ENCODE results near the gene ZNF70.

The ZNF70 gene

DNA sequence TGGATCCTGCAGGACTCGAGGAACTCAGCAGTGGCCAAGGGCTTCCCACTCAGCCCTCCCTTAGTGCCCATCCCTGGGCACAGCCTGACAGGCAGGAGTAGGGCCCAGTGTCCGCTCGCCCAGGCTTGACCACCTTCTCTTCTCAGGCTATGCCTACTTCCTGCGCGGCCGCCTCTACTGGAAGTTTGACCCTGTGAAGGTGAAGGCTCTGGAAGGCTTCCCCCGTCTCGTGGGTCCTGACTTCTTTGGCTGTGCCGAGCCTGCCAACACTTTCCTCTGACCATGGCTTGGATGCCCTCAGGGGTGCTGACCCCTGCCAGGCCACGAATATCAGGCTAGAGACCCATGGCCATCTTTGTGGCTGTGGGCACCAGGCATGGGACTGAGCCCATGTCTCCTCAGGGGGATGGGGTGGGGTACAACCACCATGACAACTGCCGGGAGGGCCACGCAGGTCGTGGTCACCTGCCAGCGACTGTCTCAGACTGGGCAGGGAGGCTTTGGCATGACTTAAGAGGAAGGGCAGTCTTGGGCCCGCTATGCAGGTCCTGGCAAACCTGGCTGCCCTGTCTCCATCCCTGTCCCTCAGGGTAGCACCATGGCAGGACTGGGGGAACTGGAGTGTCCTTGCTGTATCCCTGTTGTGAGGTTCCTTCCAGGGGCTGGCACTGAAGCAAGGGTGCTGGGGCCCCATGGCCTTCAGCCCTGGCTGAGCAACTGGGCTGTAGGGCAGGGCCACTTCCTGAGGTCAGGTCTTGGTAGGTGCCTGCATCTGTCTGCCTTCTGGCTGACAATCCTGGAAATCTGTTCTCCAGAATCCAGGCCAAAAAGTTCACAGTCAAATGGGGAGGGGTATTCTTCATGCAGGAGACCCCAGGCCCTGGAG is 32.6 kb upstream of the ZNF70 start:
- no peak overlapping the region for H3K27ac ChIP-seq
- H3K4me3 ChIP-seq = no peak overlapping the region
- TF ChIP-seq, protein P1, sequence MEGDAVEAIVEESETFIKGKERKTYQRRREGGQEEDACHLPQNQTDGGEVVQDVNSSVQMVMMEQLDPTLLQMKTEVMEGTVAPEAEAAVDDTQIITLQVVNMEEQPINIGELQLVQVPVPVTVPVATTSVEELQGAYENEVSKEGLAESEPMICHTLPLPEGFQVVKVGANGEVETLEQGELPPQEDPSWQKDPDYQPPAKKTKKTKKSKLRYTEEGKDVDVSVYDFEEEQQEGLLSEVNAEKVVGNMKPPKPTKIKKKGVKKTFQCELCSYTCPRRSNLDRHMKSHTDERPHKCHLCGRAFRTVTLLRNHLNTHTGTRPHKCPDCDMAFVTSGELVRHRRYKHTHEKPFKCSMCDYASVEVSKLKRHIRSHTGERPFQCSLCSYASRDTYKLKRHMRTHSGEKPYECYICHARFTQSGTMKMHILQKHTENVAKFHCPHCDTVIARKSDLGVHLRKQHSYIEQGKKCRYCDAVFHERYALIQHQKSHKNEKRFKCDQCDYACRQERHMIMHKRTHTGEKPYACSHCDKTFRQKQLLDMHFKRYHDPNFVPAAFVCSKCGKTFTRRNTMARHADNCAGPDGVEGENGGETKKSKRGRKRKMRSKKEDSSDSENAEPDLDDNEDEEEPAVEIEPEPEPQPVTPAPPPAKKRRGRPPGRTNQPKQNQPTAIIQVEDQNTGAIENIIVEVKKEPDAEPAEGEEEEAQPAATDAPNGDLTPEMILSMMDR (IDR thresholded peaks at IDR 0.05) = no peak
- no peak for DNase-seq (ENCODE audit: low spot score)

DNA sequence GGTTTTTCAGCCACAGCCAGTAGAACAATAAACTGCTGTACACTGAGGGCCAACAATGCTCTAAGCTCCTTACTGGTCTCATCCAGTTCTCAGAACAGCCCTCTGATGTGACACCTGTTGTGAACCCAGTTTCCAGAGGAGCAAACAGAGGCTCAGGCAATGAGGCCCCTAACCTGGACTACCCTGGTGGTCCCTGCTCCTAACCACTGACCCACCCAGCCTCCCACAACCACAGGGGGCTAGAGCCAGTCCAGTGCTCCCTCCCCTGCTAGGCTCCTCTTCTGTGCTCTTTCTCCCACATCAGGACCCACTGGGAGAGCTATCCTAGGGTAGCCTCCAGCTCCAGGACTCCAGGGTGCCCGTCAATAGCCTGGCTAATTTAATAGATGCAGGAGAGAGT is 31.8 kb upstream of the ZNF70 start:
- H3K27ac ChIP-seq = no peak overlapping the region
- no peak overlapping the region for H3K4me3 ChIP-seq
- TF ChIP-seq, protein P1 (IDR thresholded peaks at IDR 0.05) = no peak
- DNase-seq (ENCODE audit: low spot score) = no peak

DNA sequence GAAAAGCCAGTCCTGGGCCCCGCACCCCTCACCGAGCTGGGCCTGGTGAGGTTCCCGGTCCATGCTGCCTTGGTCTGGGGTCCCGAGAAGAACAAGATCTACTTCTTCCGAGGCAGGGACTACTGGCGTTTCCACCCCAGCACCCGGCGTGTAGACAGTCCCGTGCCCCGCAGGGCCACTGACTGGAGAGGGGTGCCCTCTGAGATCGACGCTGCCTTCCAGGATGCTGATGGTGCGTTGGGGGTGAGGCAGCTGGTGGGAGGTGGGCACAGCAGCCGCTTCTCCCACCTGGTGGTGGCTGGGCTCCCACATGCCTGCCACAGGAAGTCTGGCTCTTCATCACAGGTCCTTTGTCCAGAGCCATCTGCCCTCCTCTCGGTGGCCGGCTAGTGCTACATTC is 31.3 kb upstream of the ZNF70 start:
- Histone ChIP-seq H3K27ac (no peak overlapping the region), H3K4me3 (no peak overlapping the region)
- TF ChIP-seq, protein P1 (IDR thresholded peaks at IDR 0.05) = no peak
- no peak for DNase-seq (ENCODE audit: low spot score)

DNA sequence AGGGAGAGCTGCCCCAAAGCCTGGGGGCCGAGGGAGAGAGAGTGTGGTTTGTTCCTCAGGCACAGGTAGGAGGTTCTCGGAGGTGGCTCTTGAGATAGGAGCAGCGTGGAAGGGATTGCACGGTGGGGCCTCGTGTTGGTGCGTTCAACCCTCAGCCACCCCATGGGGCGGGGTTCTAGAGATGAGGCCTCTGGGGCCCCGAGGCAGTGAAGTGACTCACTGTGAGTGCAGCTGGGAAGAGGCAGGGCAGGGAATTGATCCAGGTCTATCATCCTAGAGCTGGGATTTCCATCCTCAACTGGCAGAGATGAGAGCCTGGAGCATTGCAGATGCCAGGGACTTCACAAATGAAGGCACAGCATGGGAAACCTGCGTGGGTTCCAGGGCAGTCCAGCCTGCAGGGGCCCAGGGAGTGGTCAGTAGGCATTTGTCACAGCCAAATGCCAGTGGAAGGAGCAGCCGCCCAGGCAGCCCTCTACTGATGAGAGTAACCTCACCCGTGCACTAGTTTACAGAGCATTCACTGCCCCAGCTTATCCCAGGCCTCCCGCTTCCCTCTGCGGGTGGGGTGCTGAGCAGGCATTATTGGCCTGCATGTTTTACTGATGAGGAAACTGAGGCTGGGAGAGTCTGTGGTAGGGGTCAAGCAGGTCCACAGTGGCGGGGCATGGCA is 30.7 kb upstream of the ZNF70 start:
- Histone ChIP-seq H3K27ac (no peak overlapping the region), H3K4me3 (no peak overlapping the region)
- TF ChIP-seq, protein P1 (IDR thresholded peaks at IDR 0.05) = no peak
- DNase-seq (ENCODE audit: low spot score) = no peak

DNA sequence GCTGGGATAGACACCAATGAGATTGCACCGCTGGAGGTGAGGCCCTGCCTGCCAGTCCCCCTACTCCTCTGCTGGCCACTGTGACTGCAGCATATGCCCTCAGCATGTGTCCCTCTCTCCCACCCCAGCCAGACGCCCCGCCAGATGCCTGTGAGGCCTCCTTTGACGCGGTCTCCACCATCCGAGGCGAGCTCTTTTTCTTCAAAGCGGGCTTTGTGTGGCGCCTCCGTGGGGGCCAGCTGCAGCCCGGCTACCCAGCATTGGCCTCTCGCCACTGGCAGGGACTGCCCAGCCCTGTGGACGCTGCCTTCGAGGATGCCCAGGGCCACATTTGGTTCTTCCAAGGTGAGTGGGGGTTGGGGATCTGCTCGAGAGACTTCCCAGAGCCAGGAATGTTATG is 30.2 kb upstream of the ZNF70 start:
- TF ChIP-seq, protein P1 (IDR thresholded peaks at IDR 0.05) = no peak
- H3K27ac ChIP-seq = no peak overlapping the region
- H3K4me3 ChIP-seq = no peak overlapping the region
- DNase-seq (ENCODE audit: low spot score) = no peak

DNA sequence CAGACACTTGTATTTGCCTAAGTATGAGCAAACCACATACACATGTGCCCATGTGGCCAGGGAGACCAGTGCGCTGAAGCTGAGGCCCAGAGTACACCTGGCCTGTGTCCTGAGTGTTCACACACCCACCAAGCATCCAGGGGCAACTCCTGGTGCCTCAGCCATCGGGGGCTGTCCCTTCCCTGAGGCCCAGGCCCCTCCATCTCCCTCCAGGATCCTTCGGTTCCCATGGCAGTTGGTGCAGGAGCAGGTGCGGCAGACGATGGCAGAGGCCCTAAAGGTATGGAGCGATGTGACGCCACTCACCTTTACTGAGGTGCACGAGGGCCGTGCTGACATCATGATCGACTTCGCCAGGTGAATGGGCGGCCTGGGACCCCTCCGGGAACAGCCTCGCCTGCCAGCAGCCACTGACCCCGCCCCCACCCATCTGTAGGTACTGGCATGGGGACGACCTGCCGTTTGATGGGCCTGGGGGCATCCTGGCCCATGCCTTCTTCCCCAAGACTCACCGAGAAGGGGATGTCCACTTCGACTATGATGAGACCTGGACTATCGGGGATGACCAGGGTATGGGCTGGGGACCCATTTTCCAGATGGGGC is 29.3 kb upstream of the ZNF70 start:
- TF ChIP-seq, protein P1 (IDR thresholded peaks at IDR 0.05) = no peak
- DNase-seq (ENCODE audit: low spot score) = no peak
- Histone ChIP-seq H3K4me3 (no peak overlapping the region), H3K27ac (no peak overlapping the region)

Data from coronary artery (tissue), 2 donors.